ENCODE results near the gene TBC1D22A. TPM values are rescaled to one million over a fixed set of nuclear protein-coding genes. Genes with fewer than 3 reads are reported as not detected.

The TBC1D22A gene
- total RNA-seq, 1 experiment from 2014 or later, result 14.3 TPM

DNA sequence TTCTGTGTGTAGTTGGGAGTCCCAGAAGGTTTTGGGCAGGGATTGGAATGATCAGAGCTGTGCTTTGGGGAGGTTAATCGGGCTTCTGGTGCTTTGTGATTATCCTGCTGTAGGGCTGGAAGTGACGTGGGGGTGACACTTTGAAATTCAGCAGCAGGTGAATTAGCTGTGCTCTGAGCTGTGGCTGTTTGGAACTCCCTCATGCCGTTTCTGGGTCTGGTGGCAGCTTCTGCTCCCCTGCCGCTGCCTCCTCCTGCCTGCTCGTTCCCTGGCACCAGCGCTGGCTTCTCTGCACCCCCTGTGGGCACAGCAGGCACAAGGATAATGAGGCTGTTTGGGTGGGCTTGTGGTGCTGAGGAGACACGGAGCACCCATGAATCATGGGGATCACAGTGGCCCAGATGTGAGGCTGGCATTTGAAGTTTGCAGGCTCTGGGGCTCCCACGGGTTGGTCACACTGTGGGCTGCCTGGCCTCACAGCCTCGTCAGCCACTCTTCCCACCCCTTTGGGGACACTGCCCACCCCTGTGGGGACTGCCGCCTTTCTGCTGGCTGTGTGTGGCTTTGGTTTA lies 49.7 kb downstream of the TBC1D22A start:
- Histone ChIP-seq H3K79me2 (ENCODE audit: low read length) (0 out of 2 replicates have a peak, but pooled peaks cover 10% of the 10 kb centered on the region), H3K9me2 (replicated peaks; ENCODE audit: low read length) (no peaks in the 10 kb centered on the region), H3K4me3 (ENCODE audit: low read length) (no peak overlapping the region), H3K27me3 (ENCODE audit: low read length) (no peaks in the 10 kb centered on the region), H3K4me1 (ENCODE audit: insufficient read depth, low read length) (peaks cover 13% of the 10 kb centered on the region), H3K9me3 (ENCODE audit: low read length) (no peaks in the 10 kb centered on the region), H3K4me2 (ENCODE audit: low read length) (no peak overlapping the region), H3K36me3 (ENCODE audit: low read depth, low read length) (no peaks in the 10 kb centered on the region), H3F3A (ENCODE audit: low read length, unreplicated experiment) (peaks cover 8% of the 10 kb centered on the region), H4K20me1 (ENCODE audit: low read length) (no peaks in the 10 kb centered on the region), H3K9ac (ENCODE audit: low read length) (no peak overlapping the region), H3K27ac (ENCODE audit: low read length) (no peak overlapping the region), H2AFZ (ENCODE audit: low read length) (no peak overlapping the region)
- ATAC-seq (no peak), DNase-seq (no peak)
- ChIA-PET CTCF (no interaction called here), POLR2A (ENCODE audit: unreplicated experiment) (no interaction called here)
- no TSS peak for BruUV-seq (replicated peaks)
- TF ChIP-seq, protein P1, sequence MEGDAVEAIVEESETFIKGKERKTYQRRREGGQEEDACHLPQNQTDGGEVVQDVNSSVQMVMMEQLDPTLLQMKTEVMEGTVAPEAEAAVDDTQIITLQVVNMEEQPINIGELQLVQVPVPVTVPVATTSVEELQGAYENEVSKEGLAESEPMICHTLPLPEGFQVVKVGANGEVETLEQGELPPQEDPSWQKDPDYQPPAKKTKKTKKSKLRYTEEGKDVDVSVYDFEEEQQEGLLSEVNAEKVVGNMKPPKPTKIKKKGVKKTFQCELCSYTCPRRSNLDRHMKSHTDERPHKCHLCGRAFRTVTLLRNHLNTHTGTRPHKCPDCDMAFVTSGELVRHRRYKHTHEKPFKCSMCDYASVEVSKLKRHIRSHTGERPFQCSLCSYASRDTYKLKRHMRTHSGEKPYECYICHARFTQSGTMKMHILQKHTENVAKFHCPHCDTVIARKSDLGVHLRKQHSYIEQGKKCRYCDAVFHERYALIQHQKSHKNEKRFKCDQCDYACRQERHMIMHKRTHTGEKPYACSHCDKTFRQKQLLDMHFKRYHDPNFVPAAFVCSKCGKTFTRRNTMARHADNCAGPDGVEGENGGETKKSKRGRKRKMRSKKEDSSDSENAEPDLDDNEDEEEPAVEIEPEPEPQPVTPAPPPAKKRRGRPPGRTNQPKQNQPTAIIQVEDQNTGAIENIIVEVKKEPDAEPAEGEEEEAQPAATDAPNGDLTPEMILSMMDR (conservative IDR thresholded peaks at IDR 0.05; ENCODE audit: low read depth, low read length), result no peak
- no peak for TF ChIP-seq EZH2phosphoT487 (IDR thresholded peaks at IDR 0.05; ENCODE audit: borderline replicate concordance, low read length)
- no peak for TF ChIP-seq EZH2 (IDR thresholded peaks at IDR 0.05; ENCODE audit: low read length, unreplicated experiment)
- intact Hi-C loops (cut with micrococcal nuclease), result no loop called here

DNA sequence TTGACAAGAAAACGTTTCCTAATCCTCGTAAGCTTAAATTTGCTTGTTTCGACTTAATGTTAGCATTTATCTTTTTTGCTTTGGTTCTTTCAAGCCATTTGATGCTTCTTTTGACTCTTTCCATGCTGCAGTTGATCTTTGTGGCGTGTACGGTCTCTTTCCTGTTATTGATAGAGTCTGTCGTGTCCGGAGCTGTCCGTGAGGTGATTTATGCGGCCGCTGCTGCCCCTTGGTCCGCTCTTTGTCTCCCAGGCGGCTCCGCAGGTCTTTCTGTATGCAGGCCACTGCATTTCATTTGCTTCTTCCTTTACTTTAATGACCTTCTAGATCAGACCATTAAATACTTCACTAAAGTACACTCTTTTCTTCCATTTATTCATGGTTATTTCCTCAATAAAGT lies 50.3 kb downstream of the TBC1D22A start:
- TF ChIP-seq EZH2 (IDR thresholded peaks at IDR 0.05; ENCODE audit: low read length, unreplicated experiment) (no peak), EZH2phosphoT487 (IDR thresholded peaks at IDR 0.05; ENCODE audit: borderline replicate concordance, low read length) (no peak)
- TF ChIP-seq, protein P1 (conservative IDR thresholded peaks at IDR 0.05; ENCODE audit: low read depth, low read length), result no peak
- no peak overlapping the region for H3K4me2 ChIP-seq (ENCODE audit: low read length)
- H3K9me3 ChIP-seq (ENCODE audit: low read length), result no peaks in the 10 kb centered on the region
- H3K27ac ChIP-seq (ENCODE audit: low read length), result no peak overlapping the region
- no peaks in the 10 kb centered on the region for H3K9me2 ChIP-seq (replicated peaks; ENCODE audit: low read length)
- DNase-seq (no peak), ATAC-seq (no peak)
- 0 out of 2 replicates have a peak, but pooled peaks cover 12% of the 10 kb centered on the region for H3K79me2 ChIP-seq (ENCODE audit: low read length)
- CTCF ChIA-PET, result no interaction called here
- intact Hi-C loops (cut with micrococcal nuclease), result no loop called here
- H3K36me3 ChIP-seq (ENCODE audit: low read depth, low read length), result no peaks in the 10 kb centered on the region
- peaks cover 8% of the 10 kb centered on the region for H3F3A ChIP-seq (ENCODE audit: low read length, unreplicated experiment)
- no peak overlapping the region for H2AFZ ChIP-seq (ENCODE audit: low read length)
- H3K9ac ChIP-seq (ENCODE audit: low read length), result no peak overlapping the region
- no peak overlapping the region for H3K4me3 ChIP-seq (ENCODE audit: low read length)
- no peaks in the 10 kb centered on the region for H4K20me1 ChIP-seq (ENCODE audit: low read length)
- POLR2A ChIA-PET (ENCODE audit: unreplicated experiment), result no interaction called here
- peaks cover 13% of the 10 kb centered on the region for H3K4me1 ChIP-seq (ENCODE audit: insufficient read depth, low read length)
- no peaks in the 10 kb centered on the region for H3K27me3 ChIP-seq (ENCODE audit: low read length)
- no TSS peak for BruUV-seq (replicated peaks)

DNA sequence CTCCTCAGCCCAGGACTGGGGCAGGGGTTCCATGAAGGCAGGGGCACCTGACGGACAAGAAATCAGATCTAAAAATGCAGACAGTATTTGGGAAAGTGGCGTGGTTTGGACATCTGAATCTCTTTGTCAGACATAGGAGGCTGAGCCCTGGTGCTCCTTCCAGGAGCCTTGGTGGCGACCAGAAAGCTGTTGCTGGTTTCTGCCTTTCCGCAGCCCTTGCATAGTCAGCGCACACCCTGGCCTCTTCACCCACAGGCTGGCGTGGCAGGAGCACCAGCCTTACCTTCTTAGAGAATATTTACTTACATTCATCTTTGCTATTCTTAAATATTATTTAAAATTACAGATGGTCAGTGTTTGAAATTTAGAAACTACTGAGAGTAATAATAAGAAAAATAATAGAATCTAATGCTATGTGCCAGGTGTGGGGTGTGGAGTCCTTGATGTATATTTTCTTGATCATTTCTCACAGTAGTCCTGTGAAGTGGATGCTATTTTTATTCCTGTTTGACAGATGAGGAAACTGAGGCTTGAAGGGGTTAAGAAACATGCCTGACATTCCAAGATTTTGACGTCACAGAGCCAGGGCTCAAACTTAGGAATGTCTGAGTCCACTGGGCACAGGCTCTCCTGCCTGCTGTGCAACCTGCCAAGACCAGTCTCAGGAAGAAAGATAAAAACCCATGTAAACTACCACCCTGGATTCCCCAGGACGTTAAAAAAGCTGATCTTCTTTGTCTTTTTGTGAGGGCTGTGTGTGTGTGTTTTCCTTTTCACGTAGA lies 51.6 kb downstream of the TBC1D22A start:
- TF ChIP-seq EZH2phosphoT487 (IDR thresholded peaks at IDR 0.05; ENCODE audit: borderline replicate concordance, low read length), result no peak
- H3K27me3 ChIP-seq (ENCODE audit: low read length), result no peaks in the 10 kb centered on the region
- H3K9me3 ChIP-seq (ENCODE audit: low read length), result no peaks in the 10 kb centered on the region
- no peak overlapping the region for H3K4me2 ChIP-seq (ENCODE audit: low read length)
- intact Hi-C loops (cut with micrococcal nuclease), result no loop called here
- no TSS peak for BruUV-seq (replicated peaks)
- ATAC-seq, result no peak
- peaks cover 8% of the 10 kb centered on the region for H3F3A ChIP-seq (ENCODE audit: low read length, unreplicated experiment)
- no peaks in the 10 kb centered on the region for H3K36me3 ChIP-seq (ENCODE audit: low read depth, low read length)
- ChIA-PET POLR2A (ENCODE audit: unreplicated experiment) (no interaction called here), CTCF (no interaction called here)
- no peak overlapping the region for H3K9ac ChIP-seq (ENCODE audit: low read length)
- H3K4me1 ChIP-seq (ENCODE audit: insufficient read depth, low read length), result peaks cover 13% of the 10 kb centered on the region
- no peaks in the 10 kb centered on the region for H4K20me1 ChIP-seq (ENCODE audit: low read length)
- H3K27ac ChIP-seq (ENCODE audit: low read length), result no peak overlapping the region
- H3K79me2 ChIP-seq (ENCODE audit: low read length), result 0 out of 2 replicates have a peak, but pooled peaks cover 12% of the 10 kb centered on the region
- H3K9me2 ChIP-seq (replicated peaks; ENCODE audit: low read length), result no peaks in the 10 kb centered on the region
- no peak overlapping the region for H2AFZ ChIP-seq (ENCODE audit: low read length)
- DNase-seq, result no peak
- H3K4me3 ChIP-seq (ENCODE audit: low read length), result no peak overlapping the region

Measured in PC-3 (cell line).